TTC549 (cell line): Measurements from ENCODE around the gene LDLRAD4.

Experiments used
- FAIRE-seq: peaks from 2 replicates; lab custom pipeline; 2012; peaks lifted over from hg19 to GRCh38; lab: Jason Lieb, UNC

The LDLRAD4 gene

GRCh38 chr18:13620818-13621445 is 402.4 kb downstream of the LDLRAD4 start:
- FAIRE-seq = no peak

DNA sequence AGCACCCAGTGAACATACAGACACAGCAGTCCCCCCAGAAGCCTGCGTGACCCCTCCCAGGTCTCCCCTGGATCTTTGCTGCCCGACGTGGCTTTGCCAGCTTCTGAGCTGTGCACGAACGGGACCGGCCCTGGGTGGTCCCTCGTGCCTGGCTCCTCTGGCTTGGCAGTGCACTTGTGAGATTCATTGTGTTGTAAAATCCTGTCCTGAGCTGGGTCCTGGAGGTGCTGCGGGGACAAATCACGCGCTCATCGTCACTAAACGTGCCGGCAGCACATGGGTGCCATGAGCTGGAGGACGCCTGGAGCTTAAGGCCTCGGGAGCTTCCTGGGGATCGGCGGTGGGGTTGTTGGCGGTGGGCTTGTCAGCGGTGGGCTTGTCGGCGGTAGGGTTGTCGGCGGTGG is 402.9 kb downstream of the LDLRAD4 start:
- FAIRE-seq = no peak

- no peak for FAIRE-seq
Observed at GRCh38 chr18:13621886-13622619, 403.5 kb downstream of the LDLRAD4 start.

DNA sequence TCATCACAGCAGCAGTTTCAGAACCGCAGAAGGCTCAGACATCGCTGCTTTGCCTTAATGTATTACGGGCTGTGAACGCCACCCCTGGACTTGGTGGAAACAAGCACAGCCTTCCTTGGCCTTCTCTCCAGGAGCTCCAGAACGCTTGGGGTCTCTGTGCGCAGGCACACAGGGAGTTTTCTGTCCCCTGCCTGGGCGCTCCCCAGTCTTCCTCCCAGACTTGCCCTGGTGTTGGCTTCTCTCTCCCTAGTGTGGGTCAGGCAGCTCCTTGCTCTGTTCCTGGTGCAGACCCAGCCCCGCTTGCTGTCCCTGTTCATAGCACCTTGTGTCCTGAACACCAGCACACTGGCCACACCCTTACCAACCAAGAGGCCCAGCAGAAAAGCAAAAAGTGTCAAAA is 404.2 kb downstream of the LDLRAD4 start:
- no peak for FAIRE-seq

DNA sequence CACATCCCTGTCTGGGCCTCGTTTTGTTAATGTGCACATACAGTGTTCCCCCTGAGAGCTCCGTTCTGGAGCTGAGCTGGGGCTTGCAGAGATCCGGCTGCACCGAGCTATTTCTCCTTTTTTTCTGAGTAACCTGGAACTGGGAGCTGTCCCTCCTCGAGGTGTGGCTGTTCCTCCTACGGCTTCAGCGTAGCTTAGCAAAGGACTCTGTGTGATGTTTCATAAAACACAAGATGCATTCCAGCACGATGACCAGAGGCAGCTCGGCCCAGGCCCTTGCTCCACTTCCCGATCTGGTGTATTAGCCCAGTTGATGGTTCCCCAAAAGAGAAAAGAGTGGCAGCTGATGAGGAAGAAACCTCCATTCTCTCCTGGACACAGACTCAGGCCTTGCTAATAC is 404.8 kb downstream of the LDLRAD4 start:
- FAIRE-seq = no peak

GRCh38 chr18:13623871-13624270 is 405.3 kb downstream of the LDLRAD4 start:
- no peak for FAIRE-seq

DNA sequence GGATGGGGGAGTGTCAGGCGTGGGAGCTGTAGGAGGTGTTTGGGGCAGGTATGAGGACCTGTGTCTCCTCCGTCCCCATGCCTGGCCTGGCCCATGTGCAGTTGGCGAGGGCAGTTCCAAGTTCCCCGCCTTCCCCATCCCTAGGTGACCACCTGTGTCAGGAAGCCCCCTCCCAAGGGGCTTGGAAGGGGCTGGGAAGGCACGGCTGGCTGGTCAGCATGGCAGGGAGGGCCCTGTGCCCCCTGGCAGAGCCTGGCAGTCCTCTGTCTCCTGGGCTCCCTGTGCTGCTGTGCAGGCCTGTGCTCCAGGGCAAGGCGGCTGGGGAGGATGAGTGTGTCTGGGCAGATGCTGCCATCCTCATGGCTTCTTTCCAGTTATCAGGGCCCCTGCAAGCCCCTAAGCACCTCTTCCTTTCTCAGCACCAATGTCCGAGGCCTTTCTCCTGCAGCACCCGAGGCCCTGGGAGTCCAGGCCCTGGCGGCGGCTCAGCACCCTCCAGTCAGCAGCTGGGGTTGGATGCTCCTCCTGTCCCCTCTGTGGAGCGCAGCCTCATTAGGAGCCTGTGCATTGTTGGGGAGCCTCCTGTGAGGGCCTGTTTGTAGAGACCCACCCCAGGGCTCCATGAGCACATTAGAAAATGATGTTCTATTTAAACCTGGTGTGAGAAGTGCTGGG is 406.1 kb downstream of the LDLRAD4 start:
- no peak for FAIRE-seq

DNA sequence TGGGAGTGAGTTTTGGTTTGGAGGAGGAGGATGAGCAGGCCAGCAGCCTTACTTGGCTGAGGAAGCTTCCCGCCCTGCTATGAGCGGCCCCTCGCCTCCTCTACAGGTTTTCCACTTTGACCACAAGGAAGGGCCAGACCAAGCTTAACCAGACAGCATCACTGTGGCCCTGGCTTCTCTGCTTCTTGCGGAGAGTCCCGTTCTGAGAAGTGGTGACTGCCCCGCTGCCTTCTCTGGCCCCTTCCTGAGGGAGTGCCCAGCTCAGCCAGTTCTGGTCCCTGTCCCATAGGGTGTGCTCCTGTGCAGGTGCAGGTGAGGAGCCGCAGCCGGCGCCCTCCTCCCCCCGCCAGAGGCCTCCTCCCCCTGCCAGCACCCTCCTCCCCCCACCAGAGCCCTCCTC is 406.8 kb downstream of the LDLRAD4 start:
- FAIRE-seq = no peak

- no peak for FAIRE-seq
Observed at GRCh38 chr18:13625843-13626543, 407.4 kb downstream of the LDLRAD4 start.

GRCh38 chr18:13626544-13626908 is 408.0 kb downstream of the LDLRAD4 start:
- no peak for FAIRE-seq

- FAIRE-seq = no peak
Observed at GRCh38 chr18:13627639-13628038, 409.1 kb downstream of the LDLRAD4 start.

DNA sequence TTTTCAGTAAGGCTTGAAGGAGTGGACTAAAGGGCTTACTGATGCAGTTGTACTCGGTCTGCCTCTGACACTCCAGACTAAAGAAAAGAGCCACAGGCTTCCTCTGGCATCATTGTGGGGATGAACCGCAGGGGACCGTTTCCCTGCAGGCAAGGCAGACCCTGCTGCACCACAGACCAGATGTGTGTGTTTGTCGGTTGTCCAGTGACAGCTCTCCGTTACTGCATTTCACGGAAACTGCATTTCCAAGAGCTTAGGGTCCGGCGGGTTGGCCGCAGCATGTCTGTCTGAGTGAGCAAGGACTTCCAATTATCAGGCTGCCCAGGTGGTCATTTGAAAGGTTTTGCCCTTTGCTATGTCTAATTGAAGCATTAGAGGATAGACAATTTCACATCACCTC is 409.7 kb downstream of the LDLRAD4 start:
- no peak for FAIRE-seq

DNA sequence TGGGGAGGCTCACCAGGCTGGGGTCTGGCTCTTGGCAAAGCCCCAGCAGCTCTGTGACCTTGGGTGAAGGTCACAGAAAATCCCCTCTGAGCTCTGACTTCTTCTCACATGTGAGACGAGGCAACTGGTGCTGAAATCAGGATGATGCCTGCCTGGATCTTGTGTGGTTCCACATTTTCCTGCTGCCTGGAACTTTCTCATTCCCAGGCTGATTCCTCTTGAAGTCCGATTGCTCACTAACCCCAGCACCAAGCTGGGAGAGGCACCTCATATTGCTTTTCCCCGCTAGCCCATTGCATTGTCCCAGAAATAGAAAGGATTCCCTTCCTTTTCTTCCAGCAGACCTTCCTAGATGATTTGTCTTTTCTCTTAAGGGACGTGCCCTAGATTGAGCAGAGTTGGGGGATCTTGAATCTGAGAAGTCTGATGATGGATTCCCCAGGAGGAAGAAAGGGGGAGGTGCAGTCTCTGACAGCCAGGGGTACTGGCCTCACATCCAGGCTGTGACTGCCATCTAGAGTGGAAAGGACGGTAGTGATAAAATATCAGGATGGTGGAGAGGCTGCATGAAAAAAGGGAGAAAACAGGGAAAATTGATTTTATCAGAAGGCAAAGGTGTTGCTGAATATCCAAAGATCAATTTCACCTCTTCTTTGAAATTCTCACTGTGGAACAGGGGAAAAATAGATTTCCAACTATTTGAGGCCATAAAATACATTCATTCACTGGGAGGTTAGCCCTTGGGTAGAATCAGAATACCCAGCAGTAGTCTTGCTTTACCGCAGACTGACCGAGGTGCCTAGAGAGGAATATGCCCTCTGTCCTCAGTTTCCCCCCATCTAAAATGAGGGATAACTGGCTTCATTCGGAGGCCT is 411.5 kb downstream of the LDLRAD4 start:
- no peak for FAIRE-seq

DNA sequence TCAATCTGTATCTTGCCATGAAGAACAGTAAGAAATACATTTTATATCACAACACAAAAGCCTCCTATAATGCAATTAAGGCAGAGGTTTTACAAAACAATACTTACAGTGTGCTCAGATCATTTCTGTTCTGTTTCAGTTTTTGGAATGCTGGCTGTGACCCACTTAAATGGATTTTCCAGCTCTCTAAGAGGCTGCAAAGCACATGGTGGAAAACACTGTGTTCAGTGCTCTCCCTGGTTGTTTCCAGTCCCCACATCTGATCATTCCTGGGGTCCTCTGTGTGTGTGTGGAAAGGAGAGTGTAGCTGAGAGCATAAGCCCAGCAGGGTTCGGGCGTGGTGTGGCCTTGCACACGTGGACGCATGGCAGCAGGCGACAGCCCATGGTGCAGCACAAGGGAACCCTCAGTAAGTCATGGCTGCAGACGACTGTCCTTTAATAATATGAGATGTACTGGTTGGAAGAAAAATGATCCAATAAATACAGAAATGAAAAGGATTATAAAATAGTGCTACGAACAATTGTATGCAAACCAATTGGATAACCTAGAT is 412.2 kb downstream of the LDLRAD4 start:
- no peak for FAIRE-seq

- FAIRE-seq = no peak
Observed at GRCh38 chr18:13633700-13634099, 415.1 kb downstream of the LDLRAD4 start.

GRCh38 chr18:13635046-13635445 is 416.5 kb downstream of the LDLRAD4 start:
- FAIRE-seq = no peak

DNA sequence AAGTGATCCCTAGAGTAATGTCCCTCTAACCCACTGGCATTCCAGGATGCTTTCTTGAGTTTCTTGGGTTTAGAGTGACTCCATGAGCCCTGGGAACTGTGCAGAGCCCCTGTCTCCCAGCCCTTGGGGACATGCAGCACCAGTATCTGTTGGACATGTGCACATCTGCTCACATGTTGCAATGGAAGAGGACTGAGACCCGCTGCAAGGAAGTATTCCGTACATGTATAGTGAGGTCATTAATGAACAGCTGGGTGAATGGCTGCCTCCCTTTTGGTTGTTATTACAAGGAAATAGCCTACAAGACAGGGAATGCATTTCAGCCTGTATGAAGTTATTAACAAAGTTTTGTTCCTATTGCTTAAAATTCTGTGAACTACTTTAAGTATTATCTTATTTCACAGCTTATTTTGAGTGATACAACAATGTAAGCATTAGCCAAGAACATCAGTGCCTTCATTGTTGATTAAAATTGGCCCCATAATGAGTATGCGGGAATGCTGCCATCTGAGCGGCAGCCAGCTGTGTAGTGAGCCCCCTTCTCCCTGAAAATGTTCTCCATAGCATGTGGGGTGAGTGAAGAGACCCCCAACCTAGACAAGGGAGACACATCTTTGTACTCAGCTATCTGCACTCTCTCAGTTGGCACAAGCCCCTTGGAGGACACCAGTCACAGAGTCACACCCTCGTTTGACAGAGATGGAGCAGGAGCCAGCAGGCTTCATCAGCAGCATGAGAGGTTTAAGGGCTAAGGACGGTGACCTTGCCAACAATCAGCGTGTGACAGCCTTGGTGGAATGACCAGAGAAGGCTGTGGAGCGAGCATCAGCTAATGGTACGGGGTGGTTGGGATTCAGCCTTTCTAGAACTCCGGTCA is 420.4 kb downstream of the LDLRAD4 start:
- FAIRE-seq = no peak

DNA sequence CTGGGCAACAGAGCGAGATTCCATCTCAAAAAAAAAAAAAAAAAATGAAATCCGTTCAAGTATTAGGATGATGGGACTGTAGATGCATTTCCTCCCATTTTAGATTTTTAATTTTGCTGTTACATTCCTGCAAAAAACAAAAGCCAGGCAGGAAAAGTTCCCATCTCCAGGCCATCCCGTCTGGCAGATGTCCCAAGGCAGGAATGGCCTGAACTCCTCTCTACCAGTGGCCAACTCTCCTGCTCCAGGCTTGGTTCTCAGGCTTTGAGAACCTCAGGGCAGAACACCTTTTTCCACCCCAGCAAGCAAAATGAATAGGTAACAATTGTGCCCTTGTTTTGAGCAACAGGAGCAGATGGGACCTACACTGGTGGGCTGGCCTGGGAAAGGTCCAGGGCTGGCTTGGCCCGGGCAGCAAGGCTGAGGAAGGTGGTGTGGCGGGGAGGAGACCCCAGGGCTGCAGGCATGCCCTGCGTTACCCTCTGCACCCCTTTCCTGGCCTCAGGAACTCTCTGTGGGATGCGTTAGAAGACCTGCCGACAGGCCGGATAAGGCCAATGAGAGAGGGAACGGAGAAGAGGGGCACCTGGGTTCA is 421.8 kb downstream of the LDLRAD4 start:
- FAIRE-seq = no peak

- no peak for FAIRE-seq
Observed at GRCh38 chr18:13641551-13642439, 423.2 kb downstream of the LDLRAD4 start.
